ENCODE measurements around the gene ATP1A2.
A peak's percentile ranks its signal among the peaks of the same experiment; 100 is the strongest.
"Not testable (repeated sequence)": the region's sequence is repeated elsewhere in the genome, so short reads cannot be mapped to it uniquely, and the experiment has no call there.

Gene ATP1A2

GRCh38 chr1:160103658-160104408, 11.7 kb upstream of the ATP1A2 start:
- TF ChIP-seq CTCF (IDR thresholded peaks at IDR 0.05): no peak
- no peak for DNase-seq (ENCODE audit: low spot score)
- peak overlapping the region in 1 of 2 donors; percentile 55 for H3K27ac ChIP-seq
- H3K4me3 ChIP-seq: no peak overlapping the region

- H3K27ac ChIP-seq: peak overlapping the region in 1 of 2 donors; percentile 55
- DNase-seq (ENCODE audit: low spot score): no peak
- TF ChIP-seq CTCF (IDR thresholded peaks at IDR 0.05): no peak
- no peak overlapping the region for H3K4me3 ChIP-seq
Observed at GRCh38 chr1:160104486-160104885, 11.1 kb upstream of the ATP1A2 start.

GRCh38 chr1:160105155-160105554, 10.4 kb upstream of the ATP1A2 start:
- TF ChIP-seq CTCF (IDR thresholded peaks at IDR 0.05): no peak
- Histone ChIP-seq H3K27ac (no peak overlapping the region), H3K4me3 (no peak overlapping the region)
- DNase-seq (ENCODE audit: low spot score): no peak

GRCh38 chr1:160107512-160107911, 8.0 kb upstream of the ATP1A2 start:
- Histone ChIP-seq H3K27ac (no peak overlapping the region), H3K4me3 (no peak overlapping the region)
- no peak for DNase-seq (ENCODE audit: low spot score)
- TF ChIP-seq CTCF (IDR thresholded peaks at IDR 0.05): no peak

GRCh38 chr1:160108888-160109662, 6.5 kb upstream of the ATP1A2 start:
- no peak for DNase-seq (ENCODE audit: low spot score)
- TF ChIP-seq CTCF (IDR thresholded peaks at IDR 0.05): no peak
- H3K4me3 ChIP-seq: no peak overlapping the region
- no peak overlapping the region for H3K27ac ChIP-seq

GRCh38 chr1:160109686-160110085, 5.9 kb upstream of the ATP1A2 start:
- DNase-seq (ENCODE audit: low spot score): no peak
- no peak overlapping the region for H3K27ac ChIP-seq
- no peak overlapping the region for H3K4me3 ChIP-seq
- no peak for TF ChIP-seq CTCF (IDR thresholded peaks at IDR 0.05)

- not testable (repeated sequence) for H3K27ac ChIP-seq; DNase-seq (ENCODE audit: low spot score); H3K4me3 ChIP-seq
Observed at GRCh38 chr1:160111462-160111861, 4.1 kb upstream of the ATP1A2 start.
